Activated CD8-positive, alpha-beta T cell treated with anti-CD3 and anti-CD28 coated beads for 36 hours (primary cell): Measurements from ENCODE around the gene PLSCR1. TPM values are rescaled to one million over a fixed set of nuclear protein-coding genes. Genes with fewer than 3 reads are reported as not detected.
"Not testable (repeated sequence)": the region's sequence is repeated elsewhere in the genome, so short reads cannot be mapped to it uniquely, and the experiment has no call there.

Source experiments
- ATAC-seq: fragments of 200-7000 bp; cut with Tn5 transposase; one replicate; pipeline ENCODE4 v1.10.0; 2021; ENCODE audit warnings: mild to moderate bottlenecking, moderate library complexity
- CTCF ChIA-PET: fragments of 350-600 bp; sonication (Branson Sonifier 250); formaldehyde crosslinking; loops from one replicate; lab custom pipeline; 2021; ENCODE audit warnings: antibody characterized with exemption; lab: Charles Lee
- POLR2A ChIA-PET: fragments of 350-600 bp; sonication (Branson Sonifier 250); formaldehyde crosslinking; loops from one replicate; lab custom pipeline; 2021; ENCODE audit warnings: antibody characterized with exemption; lab: Charles Lee
- DNase-seq: peaks from one replicate; pipeline ENCODE4 v3.0.0-alpha.2; 2020
- H3K27ac Mint-ChIP-seq: one replicate; pipeline ENCODE4 v1.8.0; 2021; ENCODE audit warnings: mild to moderate bottlenecking, mixed read lengths
- H3K27me3 Mint-ChIP-seq: one replicate; pipeline ENCODE4 v1.8.0; 2021; ENCODE audit warnings: mixed read lengths
- H3K36me3 Mint-ChIP-seq: one replicate; pipeline ENCODE4 v1.8.0; 2021; ENCODE audit warnings: low read depth, mixed read lengths
- H3K4me1 Mint-ChIP-seq: one replicate; pipeline ENCODE4 v1.8.0; 2021; ENCODE audit warnings: low read depth, mixed read lengths
- H3K4me3 Mint-ChIP-seq: one replicate; pipeline ENCODE4 v1.8.0; 2021; ENCODE audit warnings: mild to moderate bottlenecking, moderate library complexity, mixed read lengths
- H3K9me3 Mint-ChIP-seq: one replicate; pipeline ENCODE4 v1.8.0; 2021; ENCODE audit warnings: mixed read lengths
- intact Hi-C: fragments of 100-400 bp; cut with micrococcal nuclease; formaldehyde crosslinking; loops from one replicate; pipeline ENCODE4 v1.10.0; 2022
- total RNA-seq, 2 experiments: library from RNA; stranded (reverse); gene quantifications; one replicate each; pipeline ENCODE4 v1.2.3, GENCODE V29; 2021
- TF ChIP-seq, protein P1 (sequence below): fragments of 200-600 bp; IDR thresholded peaks from one replicate; pipeline ENCODE4 v1.8.0; 2022; ENCODE audit warnings: antibody characterized with exemption, mild to moderate bottlenecking

The PLSCR1 gene
- total RNA-seq, 2 experiments from 2014 or later: 36.4 to 38.9 TPM

GRCh38 chr3:146524961-146525360, 19.4 kb downstream of the PLSCR1 start:
- H3K27me3 Mint-ChIP-seq: no peaks in the 10 kb centered on the region
- no peak overlapping the region for H3K4me3 Mint-ChIP-seq
- CTCF ChIA-PET: interaction anchor here (0.6 kb wide), 1 partner anchor 24 kb away, joined by 3 read pairs; no protein-coding TSS in a partner anchor
- TF ChIP-seq, protein P1, sequence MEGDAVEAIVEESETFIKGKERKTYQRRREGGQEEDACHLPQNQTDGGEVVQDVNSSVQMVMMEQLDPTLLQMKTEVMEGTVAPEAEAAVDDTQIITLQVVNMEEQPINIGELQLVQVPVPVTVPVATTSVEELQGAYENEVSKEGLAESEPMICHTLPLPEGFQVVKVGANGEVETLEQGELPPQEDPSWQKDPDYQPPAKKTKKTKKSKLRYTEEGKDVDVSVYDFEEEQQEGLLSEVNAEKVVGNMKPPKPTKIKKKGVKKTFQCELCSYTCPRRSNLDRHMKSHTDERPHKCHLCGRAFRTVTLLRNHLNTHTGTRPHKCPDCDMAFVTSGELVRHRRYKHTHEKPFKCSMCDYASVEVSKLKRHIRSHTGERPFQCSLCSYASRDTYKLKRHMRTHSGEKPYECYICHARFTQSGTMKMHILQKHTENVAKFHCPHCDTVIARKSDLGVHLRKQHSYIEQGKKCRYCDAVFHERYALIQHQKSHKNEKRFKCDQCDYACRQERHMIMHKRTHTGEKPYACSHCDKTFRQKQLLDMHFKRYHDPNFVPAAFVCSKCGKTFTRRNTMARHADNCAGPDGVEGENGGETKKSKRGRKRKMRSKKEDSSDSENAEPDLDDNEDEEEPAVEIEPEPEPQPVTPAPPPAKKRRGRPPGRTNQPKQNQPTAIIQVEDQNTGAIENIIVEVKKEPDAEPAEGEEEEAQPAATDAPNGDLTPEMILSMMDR: no peak
- no peak for ATAC-seq
- peaks cover 5% of the 10 kb centered on the region for H3K4me1 Mint-ChIP-seq
- DNase-seq: no peak
- H3K36me3 Mint-ChIP-seq: peaks cover 29% of the 10 kb centered on the region
- H3K27ac Mint-ChIP-seq: no peak overlapping the region
- no peaks in the 10 kb centered on the region for H3K9me3 Mint-ChIP-seq
- intact Hi-C loops: no loop called here
- POLR2A ChIA-PET: no interaction called here

GRCh38 chr3:146523531-146523930, 20.9 kb downstream of the PLSCR1 start:
- no peak overlapping the region for H3K27ac Mint-ChIP-seq
- H3K4me1 Mint-ChIP-seq: peaks cover 9% of the 10 kb centered on the region
- TF ChIP-seq, protein P1: no peak
- ChIA-PET POLR2A (no interaction called here), CTCF (no interaction called here)
- DNase-seq (no peak), ATAC-seq (no peak)
- no peaks in the 10 kb centered on the region for H3K9me3 Mint-ChIP-seq
- intact Hi-C loops: no loop called here
- H3K27me3 Mint-ChIP-seq: no peaks in the 10 kb centered on the region
- H3K4me3 Mint-ChIP-seq: no peak overlapping the region
- peaks cover 29% of the 10 kb centered on the region for H3K36me3 Mint-ChIP-seq

- peaks cover 29% of the 10 kb centered on the region for H3K36me3 Mint-ChIP-seq
- H3K4me3 Mint-ChIP-seq, H3K4me1 Mint-ChIP-seq, POLR2A ChIA-PET, H3K9me3 Mint-ChIP-seq, intact Hi-C loops, H3K27ac Mint-ChIP-seq, CTCF ChIA-PET, DNase-seq, ATAC-seq, H3K27me3 Mint-ChIP-seq: not testable (repeated sequence)
Observed at GRCh38 chr3:146522174-146523158, 21.9 kb downstream of the PLSCR1 start.

DNA sequence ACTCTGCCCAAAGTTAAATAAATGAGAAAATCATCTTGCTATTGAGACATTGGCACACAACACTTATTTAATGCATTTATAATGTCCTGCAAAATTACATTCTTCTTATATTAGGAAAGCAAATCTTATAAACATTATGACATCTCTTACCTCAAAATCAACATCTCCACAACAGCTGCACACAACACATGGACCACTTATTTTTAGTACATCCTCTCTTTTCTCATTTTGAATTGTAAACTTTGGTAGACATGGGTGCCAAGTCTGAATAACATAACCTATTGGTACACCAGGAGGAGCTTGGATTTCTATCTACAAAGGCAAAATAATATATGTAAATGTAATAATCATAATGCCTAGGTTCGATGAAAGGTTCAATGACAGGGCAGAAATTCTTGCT, 23.0 kb downstream of the PLSCR1 start:
- Mint-ChIP-seq H3K27me3 (no peaks in the 10 kb centered on the region), H3K4me1 (peaks cover 12% of the 10 kb centered on the region), H3K4me3 (no peak overlapping the region), H3K27ac (no peak overlapping the region), H3K9me3 (no peaks in the 10 kb centered on the region), H3K36me3 (peaks cover 24% of the 10 kb centered on the region)
- CTCF ChIA-PET: no interaction called here
- intact Hi-C loops: no loop called here
- ATAC-seq (no peak), DNase-seq (no peak)
- POLR2A ChIA-PET: no interaction called here
- TF ChIP-seq, protein P1: no peak

DNA sequence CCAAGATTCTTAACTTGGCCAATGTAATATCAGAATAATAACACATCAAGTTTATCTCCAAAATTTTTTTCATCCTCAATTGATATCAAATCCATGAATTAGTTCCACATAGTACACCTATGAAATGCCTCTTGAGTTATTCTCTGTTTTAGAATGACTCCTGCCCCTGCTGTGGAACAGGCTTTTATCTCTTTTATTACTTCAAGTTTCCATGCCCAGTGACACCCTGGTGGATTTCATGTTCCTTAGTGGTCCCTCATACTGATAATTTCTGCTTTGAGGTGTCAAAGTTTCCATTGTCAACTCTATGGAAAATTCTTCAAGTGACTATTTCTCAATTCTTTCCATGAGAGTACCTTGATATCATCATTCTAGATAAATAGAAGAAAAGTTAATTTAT, 24.6 kb downstream of the PLSCR1 start:
- POLR2A ChIA-PET: no interaction called here
- Mint-ChIP-seq H3K4me3 (no peak overlapping the region), H3K9me3 (no peaks in the 10 kb centered on the region), H3K27me3 (no peaks in the 10 kb centered on the region), H3K4me1 (peaks cover 12% of the 10 kb centered on the region), H3K36me3 (peaks cover 22% of the 10 kb centered on the region), H3K27ac (no peak overlapping the region)
- DNase-seq (no peak), ATAC-seq (no peak)
- CTCF ChIA-PET: interaction anchor here (0.7 kb wide), 1 partner anchor 15 kb away, joined by 3 read pairs; no protein-coding TSS in a partner anchor
- TF ChIP-seq, protein P1: no peak
- intact Hi-C loops: no loop called here
